GM18873 (cell line): Measurements from ENCODE around the gene TMED6.
"Not testable (repeated sequence)": the region's sequence is repeated elsewhere in the genome, so short reads cannot be mapped to it uniquely, and the experiment has no call there.

Experiments used
- ATAC-seq: cut with Tn5 transposase; IDR thresholded peaks from one replicate; pipeline ENCODE4 v1.9.1; 2021; ENCODE audit warnings: mild to moderate bottlenecking, moderate library complexity, moderate number of reproducible peaks; ENCODE audit not compliant: unreplicated experiment, low FRiP score

TMED6 gene

GRCh38 chr16:69363281-69363717 lies 11.7 kb upstream of the TMED6 start:
- ATAC-seq, result no peak

- ATAC-seq, result not testable (repeated sequence)
Measured at GRCh38 chr16:69360070-69360469, 8.5 kb upstream of the TMED6 start.

GRCh38 chr16:69350536-69351133 lies 951 bp downstream of the TMED6 start:
- ATAC-seq, result no peak

- no peak for ATAC-seq
Measured at GRCh38 chr16:69349536-69349935, 2.0 kb downstream of the TMED6 start.

- no peak for ATAC-seq
Measured at GRCh38 chr16:69348222-69348621, 3.4 kb downstream of the TMED6 start.

GRCh38 chr16:69346683-69347082 lies 4.9 kb downstream of the TMED6 start:
- ATAC-seq, result no peak

- no peak for ATAC-seq
Measured at GRCh38 chr16:69345923-69346322, 5.7 kb downstream of the TMED6 start.

GRCh38 chr16:69344171-69344570 lies 7.4 kb downstream of the TMED6 start:
- no peak for ATAC-seq

- ATAC-seq, result no peak
Measured at GRCh38 chr16:69340095-69340644, 11.4 kb downstream of the TMED6 start.

- ATAC-seq, result peak; percentile 80
Measured at GRCh38 chr16:69339289-69340094, 12.1 kb downstream of the TMED6 start, which contains the start of the genes COG8 and NIP7. TSS of gene COG8 (minus strand) at chr16:69339564. CDS start at chr16:69339552, 12 bp downstream. TSS of gene NIP7 (plus strand) at chr16:69339772. CDS start at chr16:69339830, 58 bp downstream.

- no peak for ATAC-seq
Measured at GRCh38 chr16:69338557-69339288, 12.9 kb downstream of the TMED6 start.

- ATAC-seq, result no peak
Measured at GRCh38 chr16:69334696-69335095, 16.9 kb downstream of the TMED6 start.

- peak; percentile 75 for ATAC-seq
Measured at GRCh38 chr16:69330286-69331109, 21.1 kb downstream of the TMED6 start, which contains the start of gene PDF. TSS of gene PDF (minus strand) at chr16:69330588. CDS start at chr16:69330570, 18 bp downstream.

GRCh38 chr16:69329369-69330285 lies 22.0 kb downstream of the TMED6 start:
- ATAC-seq, result peak; percentile 32

- no peak for ATAC-seq
Measured at GRCh38 chr16:69328854-69329316, 22.7 kb downstream of the TMED6 start.

- ATAC-seq, result no peak
Measured at GRCh38 chr16:69327585-69328310, 23.8 kb downstream of the TMED6 start.

GRCh38 chr16:69326172-69326873 lies 25.3 kb downstream of the TMED6 start:
- ATAC-seq, result no peak
